LNCAP (cell line): ENCODE data around the gene TICAM2.

Experiments
- TF ChIP-seq, protein P1 (sequence below): fragments of 450-650 bp; IDR thresholded peaks from 2 replicates; pipeline ENCODE4 v1.5.1; 2017; ENCODE audit warnings: mild to moderate bottlenecking

The TICAM2 gene

DNA sequence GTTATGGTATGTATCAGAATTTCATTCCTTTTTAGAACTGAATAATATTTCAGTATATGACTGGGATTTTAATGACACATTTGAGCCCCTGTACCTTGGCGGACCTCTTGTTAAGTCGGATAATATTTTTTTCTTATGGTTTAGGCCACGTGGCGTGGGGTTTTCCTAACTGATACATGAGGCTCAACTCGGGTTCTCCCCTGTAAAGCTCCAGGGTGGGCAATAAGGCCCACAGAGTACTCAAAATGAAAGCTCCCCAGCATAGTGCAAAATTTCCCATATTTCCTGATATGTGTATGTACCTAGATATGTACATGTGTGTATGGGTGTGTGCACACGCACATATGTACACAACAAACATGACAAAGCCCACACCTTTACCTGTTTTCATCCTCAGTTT, 24.5 kb downstream of the TICAM2 start:
- TF ChIP-seq, protein P1, sequence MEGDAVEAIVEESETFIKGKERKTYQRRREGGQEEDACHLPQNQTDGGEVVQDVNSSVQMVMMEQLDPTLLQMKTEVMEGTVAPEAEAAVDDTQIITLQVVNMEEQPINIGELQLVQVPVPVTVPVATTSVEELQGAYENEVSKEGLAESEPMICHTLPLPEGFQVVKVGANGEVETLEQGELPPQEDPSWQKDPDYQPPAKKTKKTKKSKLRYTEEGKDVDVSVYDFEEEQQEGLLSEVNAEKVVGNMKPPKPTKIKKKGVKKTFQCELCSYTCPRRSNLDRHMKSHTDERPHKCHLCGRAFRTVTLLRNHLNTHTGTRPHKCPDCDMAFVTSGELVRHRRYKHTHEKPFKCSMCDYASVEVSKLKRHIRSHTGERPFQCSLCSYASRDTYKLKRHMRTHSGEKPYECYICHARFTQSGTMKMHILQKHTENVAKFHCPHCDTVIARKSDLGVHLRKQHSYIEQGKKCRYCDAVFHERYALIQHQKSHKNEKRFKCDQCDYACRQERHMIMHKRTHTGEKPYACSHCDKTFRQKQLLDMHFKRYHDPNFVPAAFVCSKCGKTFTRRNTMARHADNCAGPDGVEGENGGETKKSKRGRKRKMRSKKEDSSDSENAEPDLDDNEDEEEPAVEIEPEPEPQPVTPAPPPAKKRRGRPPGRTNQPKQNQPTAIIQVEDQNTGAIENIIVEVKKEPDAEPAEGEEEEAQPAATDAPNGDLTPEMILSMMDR, result no peak

- TF ChIP-seq, protein P1, result no peak
Measured at GRCh38 chr5:115577329-115577728, 24.9 kb downstream of the TICAM2 start.

DNA sequence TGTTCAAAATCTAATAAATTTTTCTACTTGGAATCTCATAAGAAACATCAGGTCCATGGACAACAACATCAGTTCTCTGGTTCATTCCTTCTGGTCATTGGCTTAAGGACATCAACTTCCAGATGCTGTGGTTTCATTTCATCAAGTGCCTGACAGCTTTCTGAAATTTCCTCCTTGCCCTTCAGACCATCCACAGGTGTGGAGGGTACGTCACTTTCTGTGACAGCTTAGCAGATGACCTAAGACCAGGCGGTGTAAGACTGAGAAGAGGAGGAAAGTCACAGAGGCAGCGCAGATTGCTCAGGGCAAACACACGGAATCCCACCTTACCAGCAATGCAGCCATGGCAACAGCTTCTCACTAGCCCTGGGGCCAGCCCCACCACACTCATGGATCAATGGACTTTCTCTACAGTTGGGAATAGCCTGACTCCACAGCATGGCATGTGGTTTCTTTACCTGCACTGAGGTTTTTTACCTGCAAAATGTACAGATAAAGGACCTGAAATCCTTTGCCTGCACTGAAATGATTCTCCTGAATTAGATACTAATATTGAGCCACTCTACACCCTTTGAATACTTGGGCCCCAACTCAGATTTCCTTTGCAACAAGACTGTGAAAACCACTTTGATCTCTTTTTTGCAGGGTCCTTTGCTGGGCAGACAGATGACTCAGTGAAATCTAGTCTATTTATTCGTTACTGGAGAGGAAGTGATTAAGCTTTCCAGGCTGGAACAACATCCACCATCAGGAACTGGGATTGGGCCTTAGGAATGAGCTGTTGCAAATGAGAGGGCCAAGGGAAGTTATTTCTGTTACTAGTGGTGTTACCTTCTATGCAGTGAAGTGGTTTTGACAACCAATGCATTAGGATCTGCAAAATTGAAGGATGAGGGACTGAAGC, 26.9 kb downstream of the TICAM2 start:
- TF ChIP-seq, protein P1, result no peak

DNA sequence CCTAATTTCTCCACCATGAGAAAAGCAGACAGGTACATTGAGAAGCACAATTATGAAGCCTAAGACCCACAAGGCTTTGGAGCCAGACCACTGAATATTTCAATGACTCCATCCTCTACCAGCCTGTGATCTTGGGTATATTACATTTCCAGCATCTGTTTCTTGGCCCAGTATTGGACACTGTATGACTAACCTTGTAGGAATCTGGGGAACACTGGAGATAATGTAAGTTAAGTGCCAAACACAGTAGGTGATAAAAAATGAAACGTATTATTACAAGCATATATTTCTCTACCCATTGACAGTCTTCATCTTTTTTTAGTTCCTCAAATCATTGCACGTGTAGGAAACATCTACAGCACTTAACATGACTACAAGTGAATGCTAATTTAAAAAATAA, 29.1 kb downstream of the TICAM2 start:
- TF ChIP-seq, protein P1, result no peak

DNA sequence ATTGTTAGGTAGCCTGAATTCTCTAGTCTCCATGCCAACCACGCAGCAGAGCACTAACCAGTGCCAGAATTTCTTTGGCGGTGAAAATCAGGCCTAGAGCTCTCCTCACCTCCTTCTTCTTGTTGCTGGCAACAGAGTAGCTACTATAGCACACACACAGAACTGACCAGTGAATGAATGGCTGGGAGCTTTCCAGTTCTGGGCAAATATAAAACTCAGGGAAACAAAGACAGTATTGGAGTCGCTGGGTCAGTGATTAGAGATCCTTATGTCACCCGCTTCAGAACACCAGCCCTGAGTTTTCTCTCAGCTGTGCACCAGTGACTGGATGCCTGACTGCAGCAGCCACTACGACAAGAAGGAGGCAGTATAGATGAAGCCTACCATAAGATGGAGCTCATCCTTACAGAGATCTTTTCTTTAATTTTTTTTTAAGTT, 30.8 kb downstream of the TICAM2 start:
- TF ChIP-seq, protein P1, result no peak

- TF ChIP-seq, protein P1, result no peak
Measured at GRCh38 chr5:115568668-115569067, 33.6 kb downstream of the TICAM2 start.

- TF ChIP-seq, protein P1, result no peak
Measured at GRCh38 chr5:115565233-115565632, 37.0 kb downstream of the TICAM2 start.
